Neutrophil (primary cell): ENCODE data around the gene FAM20A.
A peak's percentile ranks its signal among the peaks of the same experiment; 100 is the strongest.
"Not testable (repeated sequence)": the region's sequence is repeated elsewhere in the genome, so short reads cannot be mapped to it uniquely, and the experiment has no call there.

Experiments
- H3K27ac ChIP-seq: fragments of 200-600 bp; sonication (generic); 2 replicates; pipeline ENCODE4 v1.5.1; 2016; ENCODE audit warnings: mild to moderate bottlenecking, moderate library complexity
- H3K27me3 ChIP-seq: fragments of 200-600 bp; sonication (generic); 2 replicates; pipeline ENCODE4 v1.6.0; 2016; ENCODE audit warnings: mild to moderate bottlenecking
- H3K36me3 ChIP-seq: fragments of 200-600 bp; sonication (generic); 2 replicates; pipeline ENCODE4 v1.5.1; 2017
- H3K4me1 ChIP-seq, 2 experiments: fragments of 200-600 bp in 1 of 2; sonication (generic) in 1 of 2; 1 replicate in 1 of 2; 2 replicates in 1 of 2; pipeline versions ENCODE4 v1.5.1 to v1.6.1; 2013 to 2016; ENCODE audit warnings: low read depth in 1 of 2, low read length in 1 of 2, mild to moderate bottlenecking in 1 of 2, moderate library complexity in 1 of 2; ENCODE audit not compliant: control insufficient read depth in 1 of 2, insufficient read depth in 1 of 2
- H3K4me3 ChIP-seq, 2 experiments: fragments of 200-600 bp in 1 of 2; sonication (generic) in 1 of 2; 1 replicate in 1 of 2; 2 replicates in 1 of 2; pipeline ENCODE4 v1.5.1; 2013 to 2016; ENCODE audit warnings: low read depth in 1 of 2, low read length in 1 of 2, mild to moderate bottlenecking in 1 of 2, moderate library complexity in 1 of 2
- H3K9me3 ChIP-seq: fragments of 200-600 bp; sonication (generic); 2 replicates; pipeline ENCODE4 v1.5.1; 2016
- CTCF ChIP-seq: fragments of 200-600 bp; sonication (generic); IDR thresholded peaks from 2 replicates; pipeline ENCODE4 v1.5.1; 2016; ENCODE audit warnings: antibody characterized with exemption

The FAM20A gene

GRCh38 chr17:68498479-68499326 lies 102.5 kb downstream of the FAM20A start:
- no peak for TF ChIP-seq CTCF
- Histone ChIP-seq H3K4me3 (peak overlapping the region; percentile 65 to 71), H3K36me3 (no peaks in the 10 kb centered on the region), H3K4me1 (peaks cover 46 to 47% of the 10 kb centered on the region in 2 experiments), H3K27ac (peak overlapping the region; percentile 99), H3K9me3 (no peaks in the 10 kb centered on the region), H3K27me3 (no peaks in the 10 kb centered on the region)

- no peaks in the 10 kb centered on the region for H3K36me3 ChIP-seq
- no peaks in the 10 kb centered on the region for H3K27me3 ChIP-seq
- peak overlapping the region; percentile 65 to 71 for H3K4me3 ChIP-seq
- H3K27ac ChIP-seq, result peak overlapping the region; percentile 99
- no peak for TF ChIP-seq CTCF
- H3K9me3 ChIP-seq, result no peaks in the 10 kb centered on the region
- peaks cover 47% of the 10 kb centered on the region in 2 experiments for H3K4me1 ChIP-seq
Measured at GRCh38 chr17:68497885-68498319, 103.3 kb downstream of the FAM20A start.

DNA sequence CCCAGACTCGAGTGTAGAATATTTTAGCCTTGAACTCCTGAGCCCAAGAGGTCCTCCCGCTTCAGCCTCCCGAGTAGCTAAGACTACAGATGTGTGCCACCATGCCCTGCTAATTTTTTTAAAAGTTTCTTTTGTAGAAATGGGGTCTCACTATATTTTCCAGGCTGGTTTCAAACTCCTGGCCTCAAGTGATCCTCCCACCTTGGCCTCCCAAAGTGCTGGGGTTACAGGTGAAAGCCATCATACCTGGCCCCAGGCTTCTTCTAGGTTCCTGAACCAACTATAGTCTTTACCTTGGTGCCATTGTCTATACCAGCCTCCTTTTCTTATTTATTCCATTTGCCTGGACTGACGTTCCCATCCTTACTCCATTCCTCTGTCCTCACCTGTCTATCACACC lies 106.1 kb downstream of the FAM20A start:
- TF ChIP-seq CTCF, result no peak
- H3K27me3 ChIP-seq, result no peaks in the 10 kb centered on the region
- H3K4me1 ChIP-seq, result peaks cover 61 to 62% of the 10 kb centered on the region in 2 experiments
- H3K36me3 ChIP-seq, result no peaks in the 10 kb centered on the region
- no peak overlapping the region for H3K4me3 ChIP-seq
- no peaks in the 10 kb centered on the region for H3K9me3 ChIP-seq
- peak overlapping the region; percentile 61 for H3K27ac ChIP-seq

DNA sequence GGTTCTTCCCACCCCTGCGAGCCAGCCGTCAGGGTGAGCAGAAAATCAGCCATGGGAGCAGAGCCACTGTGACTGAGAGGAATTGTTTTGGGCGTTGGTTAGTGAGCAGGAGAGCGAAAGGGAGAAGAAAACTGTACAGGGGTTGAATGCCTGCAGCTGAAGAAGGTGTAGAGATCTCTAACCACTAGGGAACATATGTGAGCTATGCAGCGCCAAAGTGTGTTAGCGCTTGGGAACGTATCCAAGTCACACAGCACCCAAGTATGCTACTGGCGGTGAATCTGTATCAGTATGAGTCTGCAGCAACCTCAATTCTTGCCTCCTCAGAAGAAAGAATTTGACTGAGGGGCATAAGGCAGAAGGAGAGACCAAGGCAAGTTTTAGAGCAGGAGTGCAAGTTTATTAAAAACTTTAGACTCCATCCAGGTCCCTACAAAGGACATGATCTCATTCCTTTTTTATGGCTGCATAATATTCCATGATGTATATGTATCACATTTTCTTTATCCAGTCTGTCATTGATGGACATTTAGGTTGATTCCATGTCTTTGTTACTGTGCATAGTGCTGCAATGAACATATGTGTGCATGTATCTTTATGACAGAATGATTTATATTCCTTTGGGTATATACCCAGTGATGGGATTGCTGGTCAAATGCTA lies 108.6 kb downstream of the FAM20A start:
- Histone ChIP-seq H3K4me3 (peak overlapping the region in 1 of 2 experiments; percentile 42), H3K27ac (peak overlapping the region; percentile 91), H3K4me1 (peaks cover 38 to 50% of the 10 kb centered on the region in 2 experiments)
- H3K36me3 ChIP-seq, H3K9me3 ChIP-seq, H3K27me3 ChIP-seq: not testable (repeated sequence)

DNA sequence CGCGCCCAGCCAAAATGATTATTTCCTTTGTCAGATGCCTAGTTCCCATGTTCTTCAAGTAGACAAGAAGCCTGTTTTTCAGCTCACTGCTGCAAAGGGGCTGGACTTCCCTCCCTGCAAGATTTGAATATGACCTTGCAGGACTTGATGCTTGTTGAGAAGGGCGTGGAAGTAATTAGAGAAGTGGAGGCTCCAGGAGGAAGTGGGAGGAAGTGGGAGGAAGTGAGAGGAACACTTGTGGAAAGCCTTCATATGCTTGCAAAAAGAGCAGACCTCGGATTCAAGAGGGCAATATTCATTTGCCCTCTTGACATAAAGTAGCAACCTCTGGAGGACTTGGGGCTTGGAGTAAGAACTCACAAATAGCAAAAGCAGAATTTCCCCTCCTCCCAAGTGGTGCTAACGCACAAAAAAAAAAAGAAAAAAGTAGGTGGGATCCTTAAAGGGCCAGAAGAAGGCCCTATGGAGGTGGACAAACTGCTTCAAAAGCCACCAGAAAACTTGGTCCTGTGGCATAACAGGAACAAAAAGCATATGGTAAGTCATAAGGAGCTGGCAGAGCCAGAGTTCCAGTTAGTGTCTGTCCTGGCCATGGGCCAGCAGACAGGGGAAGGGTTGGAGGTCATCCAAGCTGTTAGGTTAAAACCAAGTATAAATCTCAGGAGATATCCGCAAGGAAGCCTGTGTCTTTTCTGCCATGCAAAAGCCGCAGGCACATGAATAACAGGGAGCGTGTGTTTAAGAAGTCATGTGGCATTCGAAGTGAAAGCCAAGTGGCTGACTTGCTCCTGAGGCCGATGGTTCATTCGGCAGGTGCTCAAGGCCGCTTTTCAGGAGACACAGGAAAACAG lies 109.6 kb downstream of the FAM20A start:
- Histone ChIP-seq H3K9me3 (no peaks in the 10 kb centered on the region), H3K4me3 (peak overlapping the region; percentile 40 to 42), H3K4me1 (peaks cover 29 to 41% of the 10 kb centered on the region in 2 experiments), H3K27me3 (no peaks in the 10 kb centered on the region), H3K36me3 (no peaks in the 10 kb centered on the region), H3K27ac (peak overlapping the region; percentile 91)
- peak; percentile 27 for TF ChIP-seq CTCF
